ENCODE data around the gene EXPH5.
"Not testable (repeated sequence)": the region's sequence is repeated elsewhere in the genome, so short reads cannot be mapped to it uniquely, and the experiment has no call there.

The EXPH5 gene

DNA sequence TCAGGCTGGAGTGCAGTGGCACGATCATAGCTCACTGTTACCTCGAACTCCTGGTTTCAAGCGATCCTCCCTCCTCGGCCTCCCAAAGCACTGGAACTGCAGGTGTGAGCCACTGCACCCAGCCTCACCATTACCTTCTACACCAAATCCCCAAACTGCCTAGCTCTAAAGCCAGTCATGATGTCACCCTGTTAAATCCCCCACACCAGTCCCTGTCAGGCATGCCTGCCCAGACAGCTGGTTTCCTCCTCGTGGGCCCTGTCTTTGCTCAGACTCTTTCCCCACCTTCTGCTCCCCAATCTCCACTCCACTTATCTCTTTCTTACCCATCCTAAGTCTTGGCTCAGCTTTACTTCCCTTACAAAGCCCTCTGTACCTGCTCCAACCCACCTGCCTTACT lies 12.5 kb upstream of the EXPH5 start:
- DNase-seq (ENCODE audit: low read depth, low spot score) = no peak

DNA sequence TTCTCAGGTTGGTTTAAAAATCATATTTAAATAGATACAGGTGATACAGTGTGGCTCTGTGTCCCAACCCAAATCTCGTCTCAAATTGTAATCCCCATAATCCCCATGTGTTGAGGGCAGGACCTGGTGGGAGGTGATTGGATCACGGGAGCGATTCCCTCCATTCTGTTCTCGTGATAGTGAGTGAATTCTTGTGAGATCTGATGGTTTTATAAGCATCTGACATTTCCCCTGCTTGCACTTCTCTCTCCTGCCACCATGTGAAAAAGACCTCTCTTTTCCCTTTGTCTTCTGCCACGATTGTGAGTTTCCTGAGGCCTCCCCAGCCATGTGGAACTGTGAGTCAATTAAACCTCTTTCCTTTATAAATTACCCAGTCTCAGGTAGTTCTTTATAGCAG lies 9.2 kb upstream of the EXPH5 start:
- DNase-seq (ENCODE audit: low read depth, low spot score) = not testable (repeated sequence)

DNA sequence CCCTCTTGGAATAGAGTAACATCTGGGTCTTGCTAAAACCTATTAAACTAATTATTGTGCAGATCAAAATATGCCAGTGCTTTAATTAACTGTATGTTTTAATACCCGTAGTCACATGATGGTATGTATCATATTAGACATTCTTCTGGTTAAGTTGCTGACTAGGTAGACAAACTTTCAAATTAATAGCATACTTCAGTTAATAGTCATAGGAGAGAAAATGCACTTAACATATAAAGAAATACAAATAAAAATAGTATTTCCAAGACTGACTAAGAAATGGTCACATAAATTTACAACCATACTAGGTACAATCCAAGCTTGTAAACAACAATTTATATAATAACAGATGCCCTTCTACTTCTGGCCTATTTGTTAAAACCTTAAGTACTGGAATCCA lies 7.6 kb upstream of the EXPH5 start:
- no peak for DNase-seq (ENCODE audit: low read depth, low spot score)

DNA sequence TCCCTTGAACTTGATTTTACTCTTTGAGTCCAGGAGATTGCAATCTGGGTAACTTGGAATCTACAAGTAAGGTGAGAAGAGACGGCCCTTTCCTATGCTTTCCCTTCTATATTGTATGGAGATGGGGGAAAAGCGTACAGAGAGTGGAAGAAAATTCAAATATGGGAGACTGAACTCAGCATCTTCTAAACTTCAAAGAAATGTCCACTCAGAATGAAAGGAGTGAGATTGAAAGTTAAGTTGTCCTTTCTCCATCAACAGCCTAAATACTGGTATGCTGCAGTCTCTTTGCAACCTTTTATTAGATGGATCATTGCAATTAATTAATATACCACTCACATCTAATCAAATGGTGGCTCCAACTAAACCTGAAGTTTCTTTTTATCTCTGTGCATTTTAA lies 6.4 kb upstream of the EXPH5 start:
- DNase-seq (ENCODE audit: low read depth, low spot score) = no peak

DNA sequence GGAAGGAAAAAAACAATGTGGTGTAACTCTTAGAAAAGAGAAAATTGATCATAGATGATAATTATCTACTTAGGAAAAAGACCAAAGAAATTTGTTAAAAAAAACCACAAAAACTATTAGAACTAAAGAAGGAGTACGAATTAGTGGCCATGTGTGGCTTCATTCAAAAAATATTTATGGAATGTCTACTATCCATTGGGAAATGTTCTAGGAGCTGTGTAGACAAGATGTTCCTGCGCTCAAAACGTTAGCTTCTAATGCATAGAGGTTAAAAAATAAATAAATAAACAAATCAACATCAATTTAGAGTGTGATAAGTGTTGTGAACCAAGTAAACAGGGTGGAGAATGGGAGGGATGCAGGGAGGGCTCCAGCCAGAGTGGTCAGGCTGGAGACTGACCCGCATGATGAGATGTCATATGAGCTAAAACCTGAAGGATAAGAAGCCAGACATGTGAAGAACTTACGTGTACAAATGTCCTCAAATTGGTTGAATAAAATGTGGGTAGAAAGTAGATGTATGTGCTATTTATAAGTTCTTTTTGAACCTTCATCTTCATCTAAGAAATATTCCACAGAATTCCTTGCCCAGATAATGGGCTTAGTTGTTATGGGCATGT lies 4.3 kb upstream of the EXPH5 start:
- no peak for DNase-seq (ENCODE audit: low read depth, low spot score)

DNA sequence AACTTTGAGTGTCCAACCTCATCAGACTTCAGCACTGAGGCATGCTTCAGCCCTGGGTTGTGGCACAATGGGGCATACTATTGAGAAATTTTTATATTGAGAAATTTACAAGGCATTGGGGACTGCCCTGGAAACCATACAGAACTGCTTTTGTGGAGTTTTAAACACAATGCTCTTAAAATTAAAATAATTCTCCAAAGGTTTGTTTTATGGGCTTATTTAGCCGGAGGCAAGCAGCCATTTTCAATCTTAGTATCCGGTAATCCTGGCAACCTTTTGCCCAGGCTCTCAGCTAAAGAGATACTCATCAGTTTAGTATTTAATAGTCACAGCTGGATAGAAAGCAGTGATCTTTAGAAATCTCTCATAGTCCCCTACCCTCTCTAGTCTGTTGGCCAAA lies 3.1 kb upstream of the EXPH5 start:
- no peak for DNase-seq (ENCODE audit: low read depth, low spot score)

DNA sequence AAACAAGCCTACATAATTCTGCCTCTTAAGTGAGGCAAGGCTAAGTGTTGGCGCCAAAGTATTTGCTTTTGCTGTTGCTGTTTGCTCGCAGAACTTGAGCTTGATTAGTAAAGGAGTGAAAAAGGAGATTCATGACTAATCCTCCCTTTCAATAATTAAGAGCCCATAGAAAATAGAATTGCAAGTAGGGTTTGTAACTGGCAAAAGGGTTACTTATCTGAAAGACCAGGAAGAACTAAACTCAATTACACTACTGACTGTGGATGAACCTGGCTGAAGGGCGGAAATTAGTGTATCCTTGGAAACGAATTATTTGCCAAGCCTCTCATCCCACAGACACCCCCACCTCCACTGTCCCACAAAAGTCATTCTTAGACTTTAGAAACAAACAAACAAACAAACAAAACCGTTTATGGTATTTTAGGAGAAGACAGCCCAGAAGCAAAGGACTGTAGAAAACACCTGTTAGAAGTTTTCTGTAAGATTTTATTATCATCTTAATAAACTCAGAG lies 411 bp upstream of the EXPH5 start:
- DNase-seq (ENCODE audit: low read depth, low spot score) = no peak

DNA sequence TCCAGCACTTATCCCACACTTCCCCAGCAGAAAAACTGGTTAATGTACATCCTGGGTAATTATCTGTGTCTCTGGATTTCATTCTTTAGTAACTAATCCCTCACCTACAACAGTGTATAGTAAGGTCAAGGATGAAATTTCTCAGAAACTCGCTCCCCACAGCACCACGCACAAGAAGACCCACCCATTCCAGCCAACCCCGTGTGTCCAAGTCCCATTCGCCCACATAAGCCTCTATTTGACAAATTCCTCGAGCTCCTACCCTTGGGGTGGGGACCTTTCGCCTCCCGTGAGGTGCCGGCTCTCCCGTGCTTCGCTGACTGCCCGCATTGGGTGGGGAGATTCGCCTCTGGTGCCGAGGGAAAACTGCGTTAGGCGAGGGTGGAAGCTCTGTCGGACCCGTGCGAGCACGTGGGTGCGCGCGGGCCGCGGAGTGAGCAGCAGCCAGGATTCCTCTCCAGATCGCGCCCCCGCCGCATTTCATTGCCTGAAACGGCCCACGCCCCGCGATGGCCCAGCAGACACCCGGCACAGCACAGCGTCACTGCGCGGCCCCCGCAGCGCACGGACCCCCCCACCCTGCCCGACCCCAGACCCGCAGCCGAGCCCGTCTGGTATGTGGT lies 866 bp downstream of the EXPH5 start:
- no peak for DNase-seq (ENCODE audit: low read depth, low spot score)

DNA sequence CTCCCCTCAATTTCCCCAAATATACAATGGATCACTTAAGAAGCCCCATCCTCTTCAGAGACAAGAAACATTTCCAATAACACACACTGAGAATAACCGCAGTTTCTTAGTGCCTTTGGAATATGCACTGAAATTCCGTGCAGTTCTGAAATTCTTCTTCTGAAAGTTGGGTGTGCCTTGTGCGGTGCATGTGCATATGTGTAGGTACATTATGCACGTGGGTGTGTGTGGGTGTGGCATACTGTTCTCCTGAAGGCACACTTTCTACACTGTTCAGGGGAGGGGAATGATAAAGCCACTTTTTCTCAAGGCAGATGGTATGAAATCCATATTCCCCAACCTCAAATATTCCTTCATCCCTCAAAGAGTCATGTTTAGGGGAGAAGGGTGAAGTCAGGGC lies 1.7 kb downstream of the EXPH5 start:
- no peak for DNase-seq (ENCODE audit: low read depth, low spot score)

DNA sequence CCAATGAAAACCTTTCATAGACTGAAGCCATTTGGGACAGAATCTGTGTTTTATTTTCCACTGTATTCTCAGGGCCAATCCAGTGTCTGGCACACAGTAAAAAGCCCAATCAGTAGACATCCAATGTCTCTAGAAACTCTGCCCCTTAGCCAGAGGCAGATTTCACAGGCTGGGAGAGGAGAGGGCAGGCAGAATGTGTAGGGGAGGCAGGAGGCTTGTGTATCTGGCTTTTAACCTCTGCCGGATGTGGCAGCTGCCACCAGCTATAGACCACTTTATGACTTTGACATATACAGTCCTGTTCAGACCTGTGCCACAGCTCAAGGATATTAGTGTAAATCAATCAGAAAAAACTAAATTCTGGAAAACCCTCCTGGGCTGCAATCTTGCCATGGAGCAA lies 4.4 kb downstream of the EXPH5 start:
- DNase-seq (ENCODE audit: low read depth, low spot score) = no peak

DNA sequence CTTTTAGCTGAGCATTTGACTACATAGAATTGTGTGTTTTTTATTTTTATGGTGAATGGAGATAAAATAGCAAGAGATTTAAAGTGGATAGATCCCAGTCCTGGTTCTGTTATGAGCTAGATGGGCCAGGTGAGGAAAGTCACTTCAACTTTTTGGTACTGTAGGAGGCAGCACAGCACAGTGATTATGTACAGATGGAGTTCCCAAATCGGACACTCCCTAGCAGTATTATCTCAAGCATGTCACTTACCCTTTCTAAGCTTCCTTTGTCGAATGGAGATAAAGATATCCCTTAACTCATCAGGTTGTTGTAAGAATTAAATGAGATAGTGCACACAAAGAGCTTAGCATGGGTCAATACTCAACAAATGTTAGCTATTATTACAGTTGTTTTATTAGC lies 5.3 kb downstream of the EXPH5 start:
- no peak for DNase-seq (ENCODE audit: low read depth, low spot score)

DNA sequence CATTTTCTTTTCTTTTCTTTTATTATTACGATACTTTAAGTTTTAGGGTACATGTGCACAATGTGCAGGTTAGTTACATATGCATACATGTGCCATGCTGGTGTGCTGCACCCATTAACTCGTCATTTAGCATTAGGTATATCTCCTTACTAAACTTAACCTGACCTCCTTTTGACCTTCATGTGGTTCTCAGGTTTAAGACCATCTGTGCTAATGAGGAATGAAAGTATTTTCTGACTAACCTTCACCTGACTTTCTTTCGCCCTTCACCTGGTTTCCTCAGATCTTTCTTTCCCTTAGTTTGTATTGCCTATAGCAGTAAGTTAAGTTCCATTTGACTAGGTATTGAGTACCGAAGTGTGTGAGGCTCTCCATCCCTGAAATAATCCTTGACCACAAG lies 6.5 kb downstream of the EXPH5 start:
- no peak for DNase-seq (ENCODE audit: low read depth, low spot score)

DNA sequence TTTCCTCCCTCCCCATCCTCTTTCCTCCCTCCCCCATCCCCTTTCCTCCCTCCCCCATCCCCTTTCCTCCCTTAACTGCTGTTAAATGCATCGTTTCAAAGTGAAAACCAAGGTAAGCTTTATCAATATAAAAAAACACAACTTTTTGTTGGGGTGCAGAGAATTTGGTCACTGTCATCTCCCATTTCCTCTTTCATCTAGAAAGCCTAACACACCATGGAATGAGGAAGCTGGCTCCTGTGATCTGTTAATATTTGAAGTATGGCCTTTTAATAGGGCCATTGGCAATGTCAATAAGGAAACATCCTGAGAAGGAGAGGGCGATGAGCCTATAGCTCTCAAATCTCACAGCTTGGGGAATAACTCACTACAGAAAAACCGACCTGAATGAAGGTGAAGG lies 7.0 kb downstream of the EXPH5 start:
- DNase-seq (ENCODE audit: low read depth, low spot score) = no peak

DNA sequence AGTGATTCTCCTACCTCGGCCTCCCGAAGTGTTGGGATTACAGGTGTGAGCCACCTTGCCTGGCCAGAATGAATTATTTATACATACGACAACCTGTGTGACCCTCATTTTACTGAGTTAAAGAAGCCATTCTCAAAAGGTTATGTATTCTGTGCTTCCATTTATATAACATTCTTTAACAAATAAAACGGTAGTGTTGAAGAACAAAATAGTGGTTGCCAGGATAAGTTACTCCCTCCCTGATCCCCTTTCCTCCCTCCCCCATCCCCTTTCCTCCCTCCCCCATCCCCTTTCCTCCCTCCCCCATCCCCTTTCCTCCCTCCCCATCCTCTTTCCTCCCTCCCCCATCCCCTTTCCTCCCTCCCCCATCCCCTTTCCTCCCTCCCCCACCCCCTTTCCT lies 7.4 kb downstream of the EXPH5 start:
- not testable (repeated sequence) for DNase-seq (ENCODE audit: low read depth, low spot score)

DNA sequence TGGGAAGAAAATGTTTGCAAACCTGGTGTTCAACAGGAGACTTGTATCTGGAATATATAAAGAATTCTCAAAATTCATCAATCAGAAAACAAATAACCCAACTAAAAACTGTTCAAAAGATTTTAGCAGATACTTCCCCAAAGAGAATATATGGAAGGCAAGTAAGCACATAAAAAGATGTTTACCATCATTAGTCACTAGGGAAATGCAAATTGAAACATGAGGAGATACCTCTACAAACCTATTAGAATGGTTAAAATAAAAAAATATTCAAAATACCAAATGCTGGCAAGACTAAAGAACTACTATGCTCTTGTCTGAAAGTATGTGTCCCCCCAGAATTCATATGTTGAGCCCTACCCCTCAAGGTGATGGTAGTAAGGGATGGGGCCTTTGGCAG lies 8.6 kb downstream of the EXPH5 start:
- DNase-seq (ENCODE audit: low read depth, low spot score) = no peak

DNA sequence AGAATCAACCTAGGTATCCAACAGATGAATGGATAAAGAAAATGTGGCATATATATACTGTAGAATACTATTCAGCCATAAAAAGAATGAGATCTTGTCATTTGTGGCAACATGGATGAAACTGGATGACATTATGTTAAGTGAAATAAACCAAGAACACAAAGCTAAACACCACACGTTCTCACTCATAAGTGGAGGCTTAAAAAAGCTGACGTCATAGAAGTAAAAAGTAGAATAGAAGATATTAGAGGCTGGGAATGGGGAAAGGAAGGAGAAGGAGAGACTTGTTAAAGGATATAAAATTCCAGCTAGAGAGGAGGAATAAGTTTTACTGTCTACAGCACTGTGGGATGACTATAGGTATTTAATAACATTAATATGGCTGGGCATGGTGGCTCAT lies 12.9 kb downstream of the EXPH5 start:
- no peak for DNase-seq (ENCODE audit: low read depth, low spot score)

DNA sequence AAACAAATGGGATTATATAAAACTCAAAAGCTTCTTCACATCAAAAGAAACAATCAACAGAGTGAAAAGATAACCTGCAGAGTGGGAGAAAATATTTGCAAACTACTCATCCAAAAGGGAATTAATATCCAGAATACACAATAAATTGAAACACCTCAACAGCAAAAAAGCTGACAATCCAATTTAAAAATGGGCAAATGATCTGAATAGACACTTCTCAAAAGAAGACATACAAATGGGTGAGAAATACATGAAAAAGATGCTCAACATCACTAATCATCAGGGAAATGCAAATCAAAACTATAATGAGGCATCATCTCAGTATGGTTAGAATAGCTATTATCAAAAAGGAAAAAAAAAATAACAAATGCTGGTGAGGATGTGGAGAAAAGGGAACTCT lies 13.5 kb downstream of the EXPH5 start:
- DNase-seq (ENCODE audit: low read depth, low spot score) = no peak

DNA sequence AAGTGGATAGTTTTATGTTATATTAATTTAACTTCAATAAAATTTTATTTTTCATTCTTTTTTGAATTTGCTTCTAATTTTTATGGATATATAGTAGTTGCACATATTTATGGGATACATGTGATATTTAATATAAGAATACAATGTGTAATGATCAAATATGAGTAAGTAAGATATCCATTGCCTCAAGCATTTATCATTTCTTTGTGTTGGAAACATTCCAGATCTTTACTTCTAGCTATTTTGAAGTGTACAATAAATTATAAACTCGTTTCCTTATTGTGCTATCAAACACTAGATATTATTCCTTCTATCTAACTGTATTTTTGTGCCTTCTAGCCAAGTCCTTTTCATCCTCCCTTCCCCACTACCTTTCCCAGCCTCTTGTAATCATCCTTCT lies 17.0 kb downstream of the EXPH5 start:
- DNase-seq (ENCODE audit: low read depth, low spot score) = no peak

DNA sequence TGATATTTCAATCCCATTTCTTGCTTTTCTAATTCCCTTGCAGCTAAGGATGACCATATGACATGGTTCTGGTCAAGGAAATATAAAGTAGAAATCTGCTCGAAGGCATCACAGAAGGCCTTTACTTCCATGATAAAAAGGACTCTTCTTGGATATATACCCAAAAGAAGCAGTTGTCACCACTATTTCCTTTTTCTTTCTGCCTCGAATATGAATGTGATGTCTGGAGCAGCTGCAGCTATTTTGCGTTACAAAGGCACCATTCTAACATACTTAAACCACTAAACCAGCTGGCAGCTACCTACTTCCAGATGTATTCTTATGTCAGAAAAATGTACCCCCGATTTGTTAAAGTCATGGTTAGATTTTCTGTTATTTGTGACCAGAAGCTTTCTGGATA lies 18.9 kb downstream of the EXPH5 start:
- no peak for DNase-seq (ENCODE audit: low read depth, low spot score)

DNA sequence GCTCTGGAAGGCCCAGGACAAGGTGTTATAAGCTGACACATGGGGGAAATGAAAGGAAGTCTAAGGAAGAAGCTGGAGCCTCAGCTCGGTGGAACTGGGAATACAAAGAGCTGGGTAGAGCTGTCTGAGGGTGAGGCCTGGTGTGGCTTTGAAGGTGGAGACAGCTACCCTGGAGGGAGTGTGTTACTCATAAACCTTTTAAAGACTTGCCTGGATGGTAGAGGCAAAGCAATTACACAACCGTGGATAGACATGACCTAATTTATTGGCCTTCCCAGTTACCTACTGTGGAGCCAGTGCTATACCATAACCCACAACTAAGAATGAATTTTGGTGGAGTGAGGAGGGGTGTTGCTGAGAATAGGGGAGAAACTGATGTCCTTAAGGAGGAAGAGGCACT lies 22.6 kb downstream of the EXPH5 start:
- no peak for DNase-seq (ENCODE audit: low read depth, low spot score)

DNA sequence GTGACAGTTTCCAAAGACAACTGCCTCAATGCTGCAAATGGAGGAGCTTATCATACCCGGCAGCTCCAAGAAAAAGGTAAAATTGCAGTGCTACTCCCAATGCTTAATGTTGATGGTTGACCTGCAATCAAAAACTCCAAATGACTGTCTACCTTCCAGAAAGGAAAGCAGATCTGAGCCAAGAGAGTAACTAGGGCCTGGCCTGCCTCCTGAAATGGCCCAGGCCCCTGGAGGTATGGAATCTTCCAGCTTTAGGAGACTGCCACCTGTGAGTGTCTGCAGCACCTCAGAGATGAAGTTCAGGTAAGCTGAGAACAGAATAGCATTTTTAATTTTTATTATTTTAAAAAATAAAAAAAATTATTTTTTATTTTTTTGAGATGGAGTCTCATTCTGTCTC lies 23.7 kb downstream of the EXPH5 start:
- DNase-seq (ENCODE audit: low read depth, low spot score) = no peak

DNA sequence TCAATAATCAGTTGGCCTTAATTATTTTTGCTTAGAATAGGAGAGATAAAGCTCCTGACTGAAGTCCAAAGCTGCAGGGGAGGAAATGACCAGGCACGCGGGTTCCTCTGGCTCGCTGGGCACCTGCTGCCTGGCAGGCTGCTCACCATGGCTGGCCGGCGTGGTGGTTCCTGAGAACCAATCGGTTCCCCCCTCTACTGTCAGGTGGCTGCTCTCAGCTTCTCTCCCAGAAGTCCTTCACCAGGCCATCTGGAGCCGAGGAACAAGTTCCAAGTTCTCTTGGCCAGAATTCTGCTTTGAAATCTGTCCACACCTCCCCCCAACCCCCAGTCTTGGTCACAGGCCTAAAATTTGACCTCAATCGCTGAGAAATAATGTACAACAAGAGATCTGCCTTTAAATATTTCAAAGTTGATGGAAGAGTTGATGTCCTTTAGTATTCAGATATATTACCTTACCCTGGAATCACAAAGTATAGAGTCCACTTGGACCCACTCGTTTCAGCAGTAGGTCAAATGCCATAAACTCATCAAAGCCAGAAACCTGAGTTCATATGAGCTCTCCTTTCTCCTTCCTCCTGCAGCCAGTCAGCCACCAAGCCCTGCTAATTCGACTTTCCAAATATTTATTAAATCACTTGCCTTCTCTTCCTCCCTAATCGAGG lies 25.2 kb downstream of the EXPH5 start:
- DNase-seq (ENCODE audit: low read depth, low spot score) = no peak

DNA sequence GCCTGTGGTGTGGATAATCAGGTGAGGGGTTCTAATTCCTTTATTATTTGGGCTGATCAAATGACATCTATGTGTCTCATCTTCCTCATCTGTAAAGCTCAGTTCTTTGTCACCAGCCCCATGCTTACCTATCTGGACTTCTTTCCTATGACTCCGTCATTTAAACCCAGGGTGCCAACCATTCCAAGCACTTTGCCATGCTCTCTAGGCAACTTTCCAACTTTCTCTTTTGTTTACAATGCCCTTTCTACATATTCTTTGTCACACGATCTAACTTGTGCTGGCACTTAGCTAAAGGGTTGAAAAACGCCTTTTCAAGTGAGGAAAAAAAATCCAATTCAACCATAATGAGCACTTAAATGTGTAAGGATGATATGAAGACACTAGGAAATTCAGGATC lies 27.9 kb downstream of the EXPH5 start:
- no peak for DNase-seq (ENCODE audit: low read depth, low spot score)
